GM18867 (cell line): ENCODE data around the gene E2F2.

ENCODE experiments used
- ATAC-seq: cut with Tn5 transposase; IDR thresholded peaks from one replicate; pipeline ENCODE4 v1.9.1; 2021; ENCODE audit warnings: mild to moderate bottlenecking, moderate library complexity; ENCODE audit not compliant: unreplicated experiment

Gene E2F2

GRCh38 chr1:23489842-23490241, 41.2 kb downstream of the E2F2 start:
- ATAC-seq = no peak

GRCh38 chr1:23485002-23485332, 46.1 kb downstream of the E2F2 start:
- no peak for ATAC-seq

- ATAC-seq = peak; percentile 62
Observed at GRCh38 chr1:23484253-23485001, 46.6 kb downstream of the E2F2 start.

- no peak for ATAC-seq
Observed at GRCh38 chr1:23483321-23484252, 47.4 kb downstream of the E2F2 start, which contains the start of gene ASAP3. ASAP3 (minus strand) TSS chr1:23484179; CDS start chr1:23484133, 46 bp downstream.

- ATAC-seq = no peak
Observed at GRCh38 chr1:23481904-23482303, 49.1 kb downstream of the E2F2 start.

GRCh38 chr1:23481026-23481597, 49.9 kb downstream of the E2F2 start:
- ATAC-seq = no peak

GRCh38 chr1:23480187-23481025, 50.6 kb downstream of the E2F2 start:
- no peak for ATAC-seq

GRCh38 chr1:23479666-23479941, 51.4 kb downstream of the E2F2 start:
- no peak for ATAC-seq

GRCh38 chr1:23478896-23479665, 52.0 kb downstream of the E2F2 start:
- no peak for ATAC-seq

- ATAC-seq = no peak
Observed at GRCh38 chr1:23477359-23478144, 53.5 kb downstream of the E2F2 start.

- no peak for ATAC-seq
Observed at GRCh38 chr1:23475641-23476040, 55.4 kb downstream of the E2F2 start.

GRCh38 chr1:23475134-23475628, 55.9 kb downstream of the E2F2 start:
- ATAC-seq = no peak

GRCh38 chr1:23473037-23473800, 57.8 kb downstream of the E2F2 start:
- ATAC-seq = no peak

- no peak for ATAC-seq
Observed at GRCh38 chr1:23472351-23473036, 58.5 kb downstream of the E2F2 start.

- no peak for ATAC-seq
Observed at GRCh38 chr1:23471473-23472075, 59.5 kb downstream of the E2F2 start.

- no peak for ATAC-seq
Observed at GRCh38 chr1:23470282-23471070, 60.6 kb downstream of the E2F2 start.
